Stimulated activated CD8-positive, alpha-beta memory T cell treated with anti-CD3 and anti-CD28 coated beads, Interleukin-7, amount 100 ng/mL, for 48 hours (primary cell): Measurements from ENCODE around the gene DUXA.
A peak's percentile ranks its signal among the peaks of the same experiment; 100 is the strongest.
"Not testable (repeated sequence)": the region's sequence is repeated elsewhere in the genome, so short reads cannot be mapped to it uniquely, and the experiment has no call there.

ENCODE experiments used
- DNase-seq, 2 donors: peaks; one replicate each; pipeline ENCODE4 v3.0.0-alpha.2; 2020; ENCODE audit warnings: low read depth in 1 of 2; ENCODE audit errors: extremely low read depth in 1 of 2

Gene DUXA

GRCh38 chr19:57167385-57167784 is at the start of gene DUXA:
Gene DUXA (minus strand): TSS chr19:57167485. CDS start chr19:57167443, 42 bp downstream.
- no peak for DNase-seq

- DNase-seq: no peak
Observed at GRCh38 chr19:57212109-57212508, 44.8 kb upstream of the DUXA start.

- DNase-seq: no peak
Observed at GRCh38 chr19:57210381-57210780, 43.1 kb upstream of the DUXA start.

- DNase-seq: no peak
Observed at GRCh38 chr19:57202160-57202559, 34.9 kb upstream of the DUXA start.

GRCh38 chr19:57197874-57198273 is 30.6 kb upstream of the DUXA start:
- not testable (repeated sequence) for DNase-seq

- peak in 1 of 2 donors; percentile 5 for DNase-seq
Observed at GRCh38 chr19:57192993-57193392, 25.7 kb upstream of the DUXA start.

- DNase-seq: no peak
Observed at GRCh38 chr19:57192077-57192420, 24.8 kb upstream of the DUXA start.

GRCh38 chr19:57191141-57192076 is 24.1 kb upstream of the DUXA start, which contains the start of gene ZNF264:
Gene ZNF264 (plus strand): TSS chr19:57191500. CDS start chr19:57191914, 414 bp downstream.
- peak; percentile 71 to 81 for DNase-seq

GRCh38 chr19:57190301-57190700 is 23.0 kb upstream of the DUXA start:
- no peak for DNase-seq

- DNase-seq: peak in 1 of 2 donors; percentile 4
Observed at GRCh38 chr19:57171551-57172081, 4.3 kb upstream of the DUXA start.

- DNase-seq: no peak
Observed at GRCh38 chr19:57165846-57166245, 1.4 kb downstream of the DUXA start.

- no peak for DNase-seq
Observed at GRCh38 chr19:57161985-57162539, 5.2 kb downstream of the DUXA start.

- no peak for DNase-seq
Observed at GRCh38 chr19:57152921-57153320, 14.4 kb downstream of the DUXA start.

- DNase-seq: no peak
Observed at GRCh38 chr19:57141699-57142098, 25.6 kb downstream of the DUXA start.

- DNase-seq: no peak
Observed at GRCh38 chr19:57135797-57136196, 31.5 kb downstream of the DUXA start.

- DNase-seq: not testable (repeated sequence)
Observed at GRCh38 chr19:57127403-57127802, 39.9 kb downstream of the DUXA start.

- DNase-seq: no peak
Observed at GRCh38 chr19:57123882-57124281, 43.4 kb downstream of the DUXA start.

GRCh38 chr19:57118848-57119247 is 48.4 kb downstream of the DUXA start:
- DNase-seq: no peak

GRCh38 chr19:57113501-57113900 is 53.8 kb downstream of the DUXA start:
- not testable (repeated sequence) for DNase-seq

GRCh38 chr19:57111329-57111644 is 56.0 kb downstream of the DUXA start:
- DNase-seq: no peak

- DNase-seq: no peak
Observed at GRCh38 chr19:57110592-57111328, 56.5 kb downstream of the DUXA start.
